Stimulated activated CD4-positive, alpha-beta T cell treated with anti-CD3 and anti-CD28 coated beads, Interleukin-12 subunit alpha, Interleukin-12 subunit beta, amount 100 ng/mL, for 24 hours (primary cell): Measurements from ENCODE around the gene SMIM28.

ENCODE experiments used
- DNase-seq, 2 experiments: peaks; one replicate each; pipeline ENCODE4 v3.0.0-alpha.2; 2020; ENCODE audit warnings: low read depth in 2 of 2

The SMIM28 gene

GRCh38 chr6:138374230-138374629 is 3.5 kb upstream of the SMIM28 start:
- DNase-seq = no peak

DNA sequence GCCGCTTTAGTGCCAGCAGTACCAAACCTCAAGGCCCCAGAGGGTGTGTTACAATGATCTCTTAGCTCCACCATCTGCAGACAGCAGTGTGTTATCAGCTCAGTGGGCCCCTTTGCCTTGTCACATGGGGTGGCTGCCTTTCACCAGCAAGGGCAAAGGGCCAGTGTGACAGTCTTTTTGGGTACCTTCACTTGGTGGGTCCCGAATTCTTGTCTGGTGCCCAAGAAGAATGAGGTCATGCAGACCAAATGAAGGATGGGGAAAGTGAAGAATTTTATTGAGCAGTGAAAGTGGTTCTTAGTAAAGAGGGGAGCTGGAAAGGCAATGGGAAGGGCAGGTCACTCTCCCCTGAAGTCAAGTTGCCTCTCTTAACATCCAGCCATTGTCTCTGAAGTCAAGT is 2.9 kb upstream of the SMIM28 start:
- DNase-seq = no peak

- no peak for DNase-seq
These were observed 663 bp upstream of the SMIM28 start for GRCh38 chr6:138377042-138377441.

- DNase-seq = no peak
These were observed 758 bp downstream of the SMIM28 start for GRCh38 chr6:138378463-138378862.

GRCh38 chr6:138382498-138383265 is 5.0 kb downstream of the SMIM28 start:
- DNase-seq = no peak

- DNase-seq = no peak
These were observed 6.1 kb downstream of the SMIM28 start for GRCh38 chr6:138383776-138384175.

- no peak for DNase-seq
These were observed 9.2 kb downstream of the SMIM28 start for GRCh38 chr6:138386897-138387296.

DNA sequence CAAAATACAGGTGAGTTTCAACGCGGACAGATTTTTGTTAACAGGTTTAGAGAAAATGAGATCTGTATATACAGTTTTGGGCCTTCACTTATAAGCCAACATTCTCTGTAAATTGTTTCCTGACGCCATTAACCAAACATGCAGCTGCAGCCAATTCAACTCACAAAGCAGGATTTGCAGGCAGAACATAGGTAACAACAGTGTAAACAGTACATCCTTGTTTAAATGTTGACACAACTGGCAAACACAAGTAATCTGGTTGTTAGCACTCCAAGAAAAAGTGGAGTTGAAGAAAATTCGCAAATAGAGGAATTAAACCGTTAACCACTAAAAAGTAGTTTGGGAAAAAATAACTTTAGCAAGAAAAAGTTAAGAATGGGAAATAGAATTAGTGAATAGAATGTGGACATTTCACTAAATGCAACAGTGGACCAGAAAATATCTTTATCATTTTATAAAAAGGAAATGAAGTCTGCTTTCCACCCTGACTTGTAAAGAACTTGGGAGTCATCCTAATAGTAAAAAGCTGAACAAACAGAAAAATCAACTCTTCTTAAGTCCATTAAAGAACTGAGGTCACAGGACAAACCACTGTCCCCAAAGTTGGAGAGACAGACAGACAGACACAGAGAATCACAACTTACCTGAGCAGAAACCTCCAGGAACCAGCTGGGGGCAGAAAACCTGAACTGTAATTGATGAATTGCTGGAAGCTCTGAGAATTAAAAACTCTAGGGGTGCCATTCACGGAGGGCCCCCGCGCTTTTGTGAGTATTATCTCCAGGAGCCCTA is 10.1 kb downstream of the SMIM28 start:
- no peak for DNase-seq

DNA sequence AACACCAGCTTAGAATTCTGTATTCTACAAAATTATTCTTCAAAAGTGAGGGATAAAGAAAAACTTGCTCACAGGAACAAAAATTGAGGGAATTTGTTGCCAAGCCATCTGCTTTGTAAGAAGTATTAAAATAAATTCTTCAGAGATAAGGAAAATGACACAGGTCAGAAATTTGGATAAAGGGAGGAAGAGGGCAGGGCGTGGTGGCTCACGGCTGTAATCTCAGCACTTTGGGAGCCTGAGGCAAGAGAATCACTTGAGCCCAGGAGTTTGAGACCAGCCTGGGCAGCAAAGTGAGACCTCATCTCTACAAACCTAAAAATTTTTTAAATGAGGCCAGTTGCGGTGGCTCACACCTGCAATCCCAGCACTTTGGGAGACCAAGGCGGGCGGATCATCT is 11.8 kb downstream of the SMIM28 start:
- DNase-seq = no peak

GRCh38 chr6:138393871-138394783 is 16.4 kb downstream of the SMIM28 start:
- DNase-seq = no peak

DNA sequence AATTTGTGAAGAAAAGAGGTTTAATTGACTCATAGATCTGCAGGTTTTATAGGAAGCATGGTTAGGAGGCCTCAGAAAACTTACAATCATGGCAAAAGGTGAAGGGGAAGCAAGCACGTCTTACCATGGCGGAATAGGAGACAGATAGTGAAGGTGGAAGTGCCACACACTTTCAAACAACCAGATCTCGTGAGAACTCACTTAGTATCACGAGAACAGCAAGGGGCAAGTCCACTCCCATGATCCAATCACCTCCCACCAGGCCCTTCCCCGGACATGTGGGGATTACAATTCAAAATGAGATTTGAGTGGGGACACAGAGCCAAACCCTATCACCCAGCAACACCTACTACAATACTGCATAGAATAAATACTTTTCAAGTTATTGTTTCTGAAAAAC is 19.0 kb downstream of the SMIM28 start:
- DNase-seq = no peak

DNA sequence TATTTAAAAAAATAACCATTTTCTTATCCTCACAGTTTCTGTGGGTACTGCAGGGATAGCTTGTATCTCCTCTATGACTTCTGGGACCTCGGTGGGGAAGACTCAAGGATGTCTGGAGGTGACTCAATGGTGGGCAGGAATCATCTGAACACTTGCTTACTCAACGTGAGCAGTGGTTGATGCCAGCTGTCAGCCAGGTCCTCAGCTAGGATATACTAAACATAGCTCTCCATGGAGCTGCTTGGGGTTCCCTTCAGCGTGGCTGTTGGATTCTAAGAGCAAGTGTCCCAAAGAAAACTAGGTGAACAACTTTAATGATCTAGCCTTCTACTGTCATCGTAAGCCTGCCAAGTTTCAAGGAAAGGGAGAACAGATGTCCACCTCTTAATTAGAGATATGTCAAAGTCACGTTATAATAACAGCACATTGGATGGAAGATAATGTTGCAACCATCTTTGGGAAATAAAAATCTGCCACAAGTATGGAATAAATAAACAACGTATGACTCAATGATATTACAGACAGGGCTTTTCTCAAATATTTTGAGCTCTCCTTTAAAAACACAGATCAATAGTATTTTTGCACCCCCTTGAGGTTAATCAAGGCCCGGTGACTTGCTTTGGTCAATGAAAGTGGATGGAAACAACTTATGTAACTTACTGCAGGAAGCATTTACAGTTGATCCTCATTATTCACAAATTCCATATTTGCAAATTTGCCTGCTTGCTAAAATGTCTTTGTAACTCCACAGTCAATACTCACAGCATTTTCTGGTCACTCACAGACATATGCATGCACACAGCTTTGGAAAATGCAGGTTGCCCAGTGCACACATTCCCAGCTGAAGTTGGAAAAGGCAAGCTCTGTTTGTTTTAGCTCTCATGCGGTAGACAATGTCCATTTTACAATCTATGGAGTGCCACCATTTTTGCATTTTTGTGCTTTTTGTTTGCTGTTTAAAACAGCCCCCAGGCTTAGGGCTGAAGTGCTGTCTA is 19.7 kb downstream of the SMIM28 start:
- DNase-seq = no peak

GRCh38 chr6:138400326-138400725 is 22.6 kb downstream of the SMIM28 start:
- no peak for DNase-seq

- no peak for DNase-seq
These were observed 24.5 kb downstream of the SMIM28 start for GRCh38 chr6:138401960-138402837.

DNA sequence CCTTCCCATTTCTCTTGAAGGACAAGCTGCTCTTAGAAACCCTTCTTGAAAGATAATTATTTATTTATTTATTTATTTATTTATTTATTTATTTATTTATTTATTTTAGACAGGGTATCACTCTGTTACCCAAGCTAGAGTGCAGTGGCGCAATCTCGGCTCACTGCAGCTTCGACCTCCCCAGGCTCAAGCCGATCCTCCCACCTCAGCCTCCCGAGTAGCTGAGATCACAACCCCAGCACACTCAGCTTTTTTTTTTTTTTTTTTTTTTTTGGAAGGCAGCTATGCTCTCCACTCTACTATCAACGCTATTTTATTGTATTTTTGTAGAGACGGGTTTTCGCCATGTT is 25.1 kb downstream of the SMIM28 start:
- no peak for DNase-seq

- DNase-seq = peak in 1 of 2 experiments; percentile 10
These were observed 25.7 kb downstream of the SMIM28 start for GRCh38 chr6:138403324-138403800.

DNA sequence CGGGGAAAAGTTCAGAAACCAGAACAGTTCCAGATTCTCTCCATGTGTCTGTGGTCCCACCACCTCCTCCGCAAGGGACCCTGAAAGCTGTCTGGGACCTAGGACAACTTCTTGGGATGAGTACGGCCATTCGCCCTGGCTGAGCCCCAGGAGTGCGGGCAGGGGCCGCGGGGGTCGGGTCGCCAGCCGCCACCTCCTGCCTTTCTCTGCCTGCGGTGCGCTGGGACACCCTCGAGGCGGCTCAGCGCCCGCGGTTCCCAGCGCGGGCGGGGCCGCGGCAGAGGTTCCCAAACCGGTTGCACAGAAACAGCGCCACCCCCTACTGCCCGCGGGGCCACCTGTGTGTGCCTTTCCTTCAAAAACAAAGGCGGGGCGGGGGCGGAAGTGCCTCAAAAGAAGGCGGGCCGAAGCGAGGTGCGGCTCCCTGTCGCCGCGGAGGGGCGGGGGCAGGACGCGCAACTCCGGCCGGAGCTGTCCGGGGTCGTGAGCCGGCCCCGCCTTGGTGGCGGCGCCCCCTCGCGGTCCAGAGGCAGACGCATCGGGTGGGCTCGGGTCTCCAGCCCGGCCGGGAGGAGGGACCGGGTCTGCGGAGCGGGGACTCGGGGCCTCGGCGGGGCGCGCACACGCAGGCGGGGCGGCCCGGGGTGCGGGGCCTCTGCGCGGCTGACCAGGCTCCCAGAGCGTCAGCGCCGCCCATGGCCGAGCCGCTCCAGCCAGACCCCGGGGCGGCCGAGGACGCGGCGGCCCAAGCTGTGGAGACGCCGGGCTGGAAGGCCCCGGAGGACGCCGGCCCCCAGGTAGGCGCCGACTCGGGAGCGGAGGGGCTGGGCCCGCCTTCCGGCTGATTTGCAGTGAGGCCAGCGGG is 26.3 kb downstream of the SMIM28 start, which contains the start of gene HEBP2:
TSS of gene HEBP2 (plus strand) at position 423 of the 865 bp plus-strand sequence. CDS start at position 696, 273 bp downstream.
- peak; percentile 86 to 96 for DNase-seq

GRCh38 chr6:138404666-138405337 is 27.1 kb downstream of the SMIM28 start:
- DNase-seq = peak in 1 of 2 experiments; percentile 15
